NT2/D1 (cell line): ENCODE data around the gene TFIP11.

Experiments used
- DNase-seq: peaks from one replicate; pipeline ENCODE4 v3.0.0-alpha.2; 2011; ENCODE audit warnings: low read depth, low spot score
- H3K27me3 ChIP-seq: 2 replicates; pipeline ENCODE4 v1.6.0; 2011; ENCODE audit warnings: mild to moderate bottlenecking; ENCODE audit not compliant: insufficient read length, insufficient read depth
- H3K36me3 ChIP-seq: 2 replicates; pipeline ENCODE4 v1.6.1; 2011; ENCODE audit warnings: mild to moderate bottlenecking, low read length, mixed read lengths; ENCODE audit not compliant: insufficient read depth, insufficient read length
- H3K4me1 ChIP-seq: 2 replicates; pipeline ENCODE4 v1.5.1; 2011; ENCODE audit not compliant: insufficient read depth, insufficient read length
- H3K4me3 ChIP-seq: 2 replicates; pipeline ENCODE4 v1.5.1; 2011; ENCODE audit warnings: low read depth; ENCODE audit not compliant: insufficient read length
- H3K9ac ChIP-seq: 2 replicates; pipeline ENCODE4 v1.6.0; 2011; ENCODE audit warnings: low read depth; ENCODE audit not compliant: insufficient read length
- H3K9me3 ChIP-seq: 2 replicates; pipeline ENCODE4 v1.5.1; 2011; ENCODE audit warnings: mild to moderate bottlenecking, low read length; ENCODE audit not compliant: insufficient read depth
- SUZ12 ChIP-seq: IDR thresholded peaks from 2 replicates; pipeline ENCODE4 v1.6.1; 2011; ENCODE audit not compliant: insufficient read length, insufficient read depth; ENCODE audit errors: extremely low read depth
- YY1 ChIP-seq: IDR thresholded peaks from 2 replicates; pipeline ENCODE4 v1.6.1; 2011; ENCODE audit not compliant: insufficient read length, insufficient read depth
- ZNF274 ChIP-seq: IDR thresholded peaks from 2 replicates; pipeline ENCODE4 v1.6.1; 2011; ENCODE audit warnings: mild to moderate bottlenecking, low read depth, low read length

The TFIP11 gene

GRCh38 chr22:26474682-26475081 is 37.6 kb downstream of the TFIP11 start:
- Histone ChIP-seq H3K9ac (no peak overlapping the region), H3K4me3 (no peak overlapping the region), H3K36me3 (peaks cover 64% of the 10 kb centered on the region), H3K27me3 (no peaks in the 10 kb centered on the region), H3K4me1 (no peaks in the 10 kb centered on the region), H3K9me3 (no peaks in the 10 kb centered on the region)
- TF ChIP-seq ZNF274 (no peak), SUZ12 (no peak), YY1 (no peak)
- no peak for DNase-seq

GRCh38 chr22:26471522-26471921 is 40.8 kb downstream of the TFIP11 start:
- Histone ChIP-seq H3K9ac (no peak overlapping the region), H3K4me1 (no peaks in the 10 kb centered on the region), H3K9me3 (no peaks in the 10 kb centered on the region), H3K36me3 (peaks cover 81% of the 10 kb centered on the region), H3K4me3 (no peak overlapping the region), H3K27me3 (no peaks in the 10 kb centered on the region)
- no peak for DNase-seq
- TF ChIP-seq ZNF274 (no peak), SUZ12 (no peak), YY1 (no peak)

GRCh38 chr22:26470807-26471206 is 41.5 kb downstream of the TFIP11 start:
- no peak for TF ChIP-seq SUZ12
- no peak for TF ChIP-seq YY1
- TF ChIP-seq ZNF274, result no peak
- Histone ChIP-seq H3K4me3 (no peak overlapping the region), H3K27me3 (no peaks in the 10 kb centered on the region), H3K9ac (no peak overlapping the region), H3K9me3 (no peaks in the 10 kb centered on the region), H3K36me3 (peaks cover 82% of the 10 kb centered on the region), H3K4me1 (no peaks in the 10 kb centered on the region)
- no peak for DNase-seq

- no peaks in the 10 kb centered on the region for H3K4me1 ChIP-seq
- H3K36me3 ChIP-seq, result peaks cover 92% of the 10 kb centered on the region
- no peaks in the 10 kb centered on the region for H3K27me3 ChIP-seq
- H3K4me3 ChIP-seq, result no peak overlapping the region
- TF ChIP-seq ZNF274 (no peak), SUZ12 (no peak), YY1 (no peak)
- H3K9me3 ChIP-seq, result no peaks in the 10 kb centered on the region
- no peak overlapping the region for H3K9ac ChIP-seq
- no peak for DNase-seq
Observed at GRCh38 chr22:26466196-26466595, 46.1 kb downstream of the TFIP11 start.

GRCh38 chr22:26464312-26464711 is 48.0 kb downstream of the TFIP11 start:
- no peak overlapping the region for H3K4me3 ChIP-seq
- H3K36me3 ChIP-seq, result peaks cover 90% of the 10 kb centered on the region
- TF ChIP-seq SUZ12, result no peak
- no peak for TF ChIP-seq ZNF274
- TF ChIP-seq YY1, result no peak
- no peak overlapping the region for H3K9ac ChIP-seq
- no peak for DNase-seq
- no peaks in the 10 kb centered on the region for H3K27me3 ChIP-seq
- H3K9me3 ChIP-seq, result no peaks in the 10 kb centered on the region
- H3K4me1 ChIP-seq, result no peaks in the 10 kb centered on the region

- no peaks in the 10 kb centered on the region for H3K9me3 ChIP-seq
- no peak overlapping the region for H3K9ac ChIP-seq
- TF ChIP-seq SUZ12 (no peak), YY1 (no peak)
- H3K27me3 ChIP-seq, result no peaks in the 10 kb centered on the region
- H3K4me3 ChIP-seq, result no peak overlapping the region
- DNase-seq, result no peak
- H3K36me3 ChIP-seq, result peaks cover 84% of the 10 kb centered on the region
- H3K4me1 ChIP-seq, result no peaks in the 10 kb centered on the region
Observed at GRCh38 chr22:26463688-26464087, 48.6 kb downstream of the TFIP11 start.

GRCh38 chr22:26463101-26463661 is 49.1 kb downstream of the TFIP11 start:
- no peak overlapping the region for H3K9ac ChIP-seq
- peaks cover 83% of the 10 kb centered on the region for H3K36me3 ChIP-seq
- H3K27me3 ChIP-seq, result no peaks in the 10 kb centered on the region
- no peak overlapping the region for H3K4me3 ChIP-seq
- no peak for TF ChIP-seq ZNF274
- TF ChIP-seq SUZ12, result no peak
- no peak for TF ChIP-seq YY1
- no peaks in the 10 kb centered on the region for H3K4me1 ChIP-seq
- DNase-seq, result no peak
- H3K9me3 ChIP-seq, result no peaks in the 10 kb centered on the region

GRCh38 chr22:26462641-26463040 is 49.6 kb downstream of the TFIP11 start:
- no peaks in the 10 kb centered on the region for H3K9me3 ChIP-seq
- no peak for TF ChIP-seq ZNF274
- no peak for TF ChIP-seq YY1
- TF ChIP-seq SUZ12, result no peak
- no peak for DNase-seq
- H3K4me1 ChIP-seq, result no peaks in the 10 kb centered on the region
- H3K36me3 ChIP-seq, result peaks cover 84% of the 10 kb centered on the region
- H3K4me3 ChIP-seq, result no peak overlapping the region
- H3K27me3 ChIP-seq, result no peaks in the 10 kb centered on the region
- no peak overlapping the region for H3K9ac ChIP-seq
